A673 (cell line): ENCODE results near the gene PARD3.

Experiments used
- EZH2 ChIP-seq: fragments of 200-600 bp; sonication (generic); IDR thresholded peaks from 2 replicates; pipeline ENCODE4 v1.6.1; 2017; ENCODE audit warnings: borderline replicate concordance, low read depth, mild to moderate bottlenecking, mixed read lengths, antibody characterized with exemption, low read length; ENCODE audit not compliant: poor library complexity, severe bottlenecking
- TF ChIP-seq, protein P1 (sequence below): fragments of 300-800, 200-600 bp; sonication (generic); conservative IDR thresholded peaks from 2 replicates; pipeline ENCODE4 v1.5.1; 2017; ENCODE audit warnings: low read depth, mild to moderate bottlenecking, antibody characterized with exemption, low read length, moderate library complexity, mixed read lengths

DNA sequence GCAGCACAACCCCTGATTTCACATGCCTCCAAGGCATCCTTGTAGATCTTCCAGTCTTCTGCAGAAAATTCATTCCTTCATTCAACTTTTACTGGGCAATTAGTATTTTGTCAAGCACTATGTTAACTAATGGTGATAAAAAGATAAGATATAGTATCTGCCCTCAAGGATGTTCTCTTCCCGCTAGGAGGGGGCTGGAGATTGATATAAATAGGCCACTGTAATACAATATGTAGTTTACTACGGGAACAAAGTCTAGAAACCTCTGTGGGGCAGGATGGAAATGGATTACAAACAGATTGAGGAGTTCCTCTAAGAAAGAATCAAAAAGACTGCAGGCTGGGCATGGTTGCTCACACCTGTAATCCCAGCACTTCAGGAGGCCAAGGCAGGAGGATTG is 10.3 kb upstream of the PARD3 start:
- TF ChIP-seq, protein P1, sequence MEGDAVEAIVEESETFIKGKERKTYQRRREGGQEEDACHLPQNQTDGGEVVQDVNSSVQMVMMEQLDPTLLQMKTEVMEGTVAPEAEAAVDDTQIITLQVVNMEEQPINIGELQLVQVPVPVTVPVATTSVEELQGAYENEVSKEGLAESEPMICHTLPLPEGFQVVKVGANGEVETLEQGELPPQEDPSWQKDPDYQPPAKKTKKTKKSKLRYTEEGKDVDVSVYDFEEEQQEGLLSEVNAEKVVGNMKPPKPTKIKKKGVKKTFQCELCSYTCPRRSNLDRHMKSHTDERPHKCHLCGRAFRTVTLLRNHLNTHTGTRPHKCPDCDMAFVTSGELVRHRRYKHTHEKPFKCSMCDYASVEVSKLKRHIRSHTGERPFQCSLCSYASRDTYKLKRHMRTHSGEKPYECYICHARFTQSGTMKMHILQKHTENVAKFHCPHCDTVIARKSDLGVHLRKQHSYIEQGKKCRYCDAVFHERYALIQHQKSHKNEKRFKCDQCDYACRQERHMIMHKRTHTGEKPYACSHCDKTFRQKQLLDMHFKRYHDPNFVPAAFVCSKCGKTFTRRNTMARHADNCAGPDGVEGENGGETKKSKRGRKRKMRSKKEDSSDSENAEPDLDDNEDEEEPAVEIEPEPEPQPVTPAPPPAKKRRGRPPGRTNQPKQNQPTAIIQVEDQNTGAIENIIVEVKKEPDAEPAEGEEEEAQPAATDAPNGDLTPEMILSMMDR, result no peak
- TF ChIP-seq EZH2, result no peak
